HG02970 (cell line): ENCODE results near the gene GFOD1.

ENCODE experiments used
- ATAC-seq: cut with Tn5 transposase; IDR thresholded peaks from one replicate; pipeline ENCODE4 v1.9.1; 2021; ENCODE audit warnings: mild to moderate bottlenecking, moderate library complexity, moderate number of reproducible peaks; ENCODE audit not compliant: unreplicated experiment, low FRiP score

The GFOD1 gene

GRCh38 chr6:13412639-13413465 is 74.5 kb downstream of the GFOD1 start:
- ATAC-seq = no peak

GRCh38 chr6:13412211-13412610 is 75.2 kb downstream of the GFOD1 start:
- no peak for ATAC-seq

GRCh38 chr6:13411484-13411883 is 75.9 kb downstream of the GFOD1 start:
- ATAC-seq = no peak

- ATAC-seq = no peak
Measured at GRCh38 chr6:13409991-13410390, 77.4 kb downstream of the GFOD1 start.

- no peak for ATAC-seq
Measured at GRCh38 chr6:13407709-13408695, 79.4 kb downstream of the GFOD1 start.

GRCh38 chr6:13407368-13407708 is 80.1 kb downstream of the GFOD1 start:
- no peak for ATAC-seq

- ATAC-seq = no peak
Measured at GRCh38 chr6:13406781-13407180, 80.6 kb downstream of the GFOD1 start.

GRCh38 chr6:13405961-13406477 is 81.4 kb downstream of the GFOD1 start:
- ATAC-seq = no peak

GRCh38 chr6:13404892-13405254 is 82.5 kb downstream of the GFOD1 start:
- no peak for ATAC-seq

GRCh38 chr6:13404228-13404891 is 83.0 kb downstream of the GFOD1 start:
- no peak for ATAC-seq

- ATAC-seq = no peak
Measured at GRCh38 chr6:13402711-13403110, 84.7 kb downstream of the GFOD1 start.

GRCh38 chr6:13400772-13401171 is 86.6 kb downstream of the GFOD1 start:
- no peak for ATAC-seq

- ATAC-seq = no peak
Measured at GRCh38 chr6:13398421-13398994, 88.9 kb downstream of the GFOD1 start.

- no peak for ATAC-seq
Measured at GRCh38 chr6:13398069-13398381, 89.4 kb downstream of the GFOD1 start.

- ATAC-seq = peak; percentile 69
Measured at GRCh38 chr6:13397359-13398068, 89.9 kb downstream of the GFOD1 start.

- no peak for ATAC-seq
Measured at GRCh38 chr6:13396241-13396792, 91.1 kb downstream of the GFOD1 start.

- ATAC-seq = no peak
Measured at GRCh38 chr6:13395272-13396237, 91.8 kb downstream of the GFOD1 start.

- no peak for ATAC-seq
Measured at GRCh38 chr6:13392462-13392861, 94.9 kb downstream of the GFOD1 start.
